GM18870 (cell line): ENCODE results near the gene BABAM2.
"Not testable (repeated sequence)": the region's sequence is repeated elsewhere in the genome, so short reads cannot be mapped to it uniquely, and the experiment has no call there.

ENCODE experiments used
- ATAC-seq: cut with Tn5 transposase; IDR thresholded peaks from one replicate; pipeline ENCODE4 v1.9.1; 2021; ENCODE audit warnings: moderate library complexity; ENCODE audit not compliant: unreplicated experiment

BABAM2 gene

GRCh38 chr2:27972311-27972710 is 81.8 kb downstream of the BABAM2 start:
- no peak for ATAC-seq

- ATAC-seq = no peak
These were observed 83.1 kb downstream of the BABAM2 start for GRCh38 chr2:27973592-27973991.

- ATAC-seq = no peak
These were observed 85.8 kb downstream of the BABAM2 start for GRCh38 chr2:27976308-27976707.

- ATAC-seq = no peak
These were observed 87.3 kb downstream of the BABAM2 start for GRCh38 chr2:27977731-27978312.

- ATAC-seq = not testable (repeated sequence)
These were observed 88.2 kb downstream of the BABAM2 start for GRCh38 chr2:27978761-27979160.

- no peak for ATAC-seq
These were observed 89.7 kb downstream of the BABAM2 start for GRCh38 chr2:27980242-27980641.

GRCh38 chr2:27984153-27984552 is 93.6 kb downstream of the BABAM2 start:
- ATAC-seq = no peak

GRCh38 chr2:27988306-27988705 is 97.8 kb downstream of the BABAM2 start:
- ATAC-seq = no peak

- ATAC-seq = no peak
These were observed 98.2 kb downstream of the BABAM2 start for GRCh38 chr2:27988718-27989117.

GRCh38 chr2:27989149-27989548 is 98.6 kb downstream of the BABAM2 start:
- ATAC-seq = no peak

- no peak for ATAC-seq
These were observed 99.6 kb downstream of the BABAM2 start for GRCh38 chr2:27990030-27990590.

- no peak for ATAC-seq
These were observed 100.6 kb downstream of the BABAM2 start for GRCh38 chr2:27991146-27991545.

GRCh38 chr2:27992787-27993401 is 102.4 kb downstream of the BABAM2 start:
- ATAC-seq = no peak

- ATAC-seq = no peak
These were observed 102.9 kb downstream of the BABAM2 start for GRCh38 chr2:27993402-27993787.

GRCh38 chr2:27993950-27994728 is 103.6 kb downstream of the BABAM2 start:
- no peak for ATAC-seq

GRCh38 chr2:27996156-27996922 is 105.8 kb downstream of the BABAM2 start:
- no peak for ATAC-seq

- no peak for ATAC-seq
These were observed 109.8 kb downstream of the BABAM2 start for GRCh38 chr2:28000287-28000686.

- ATAC-seq = no peak
These were observed 111.7 kb downstream of the BABAM2 start for GRCh38 chr2:28002181-28002580.

- no peak for ATAC-seq
These were observed 113.6 kb downstream of the BABAM2 start for GRCh38 chr2:28004086-28004485.

GRCh38 chr2:28009732-28010131 is 119.2 kb downstream of the BABAM2 start:
- no peak for ATAC-seq

GRCh38 chr2:28011322-28011737 is 120.8 kb downstream of the BABAM2 start:
- no peak for ATAC-seq
